ENCODE measurements around the gene TRPV4.

TRPV4 gene

GRCh38 chr12:109804820-109805761 is 28.1 kb downstream of the TRPV4 start:
- no peak for DNase-seq

GRCh38 chr12:109803678-109804077 is 29.5 kb downstream of the TRPV4 start:
- no peak for DNase-seq

GRCh38 chr12:109802828-109803227 is 30.4 kb downstream of the TRPV4 start:
- DNase-seq = no peak

DNA sequence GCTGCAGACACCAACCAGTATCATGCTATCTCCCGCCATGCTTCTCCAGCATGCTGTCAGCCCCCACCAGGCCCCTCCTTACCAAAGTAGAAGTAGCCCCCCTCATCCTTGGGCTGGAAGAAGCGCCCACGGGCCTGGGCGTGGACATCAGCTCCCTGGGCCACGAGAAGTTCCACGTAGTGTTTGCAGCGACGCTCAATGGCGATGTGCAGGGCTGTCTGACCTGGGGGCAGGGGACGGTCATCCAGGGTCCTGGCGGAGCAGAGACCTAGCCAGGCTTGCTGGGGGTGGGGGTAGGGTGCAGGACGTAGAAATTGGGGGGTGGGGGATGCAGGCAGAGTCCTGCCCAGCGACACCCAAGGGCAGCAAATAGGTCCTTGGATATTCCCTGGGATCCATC is 32.7 kb downstream of the TRPV4 start:
- DNase-seq = no peak

GRCh38 chr12:109798691-109799090 is 34.5 kb downstream of the TRPV4 start:
- no peak for DNase-seq

DNA sequence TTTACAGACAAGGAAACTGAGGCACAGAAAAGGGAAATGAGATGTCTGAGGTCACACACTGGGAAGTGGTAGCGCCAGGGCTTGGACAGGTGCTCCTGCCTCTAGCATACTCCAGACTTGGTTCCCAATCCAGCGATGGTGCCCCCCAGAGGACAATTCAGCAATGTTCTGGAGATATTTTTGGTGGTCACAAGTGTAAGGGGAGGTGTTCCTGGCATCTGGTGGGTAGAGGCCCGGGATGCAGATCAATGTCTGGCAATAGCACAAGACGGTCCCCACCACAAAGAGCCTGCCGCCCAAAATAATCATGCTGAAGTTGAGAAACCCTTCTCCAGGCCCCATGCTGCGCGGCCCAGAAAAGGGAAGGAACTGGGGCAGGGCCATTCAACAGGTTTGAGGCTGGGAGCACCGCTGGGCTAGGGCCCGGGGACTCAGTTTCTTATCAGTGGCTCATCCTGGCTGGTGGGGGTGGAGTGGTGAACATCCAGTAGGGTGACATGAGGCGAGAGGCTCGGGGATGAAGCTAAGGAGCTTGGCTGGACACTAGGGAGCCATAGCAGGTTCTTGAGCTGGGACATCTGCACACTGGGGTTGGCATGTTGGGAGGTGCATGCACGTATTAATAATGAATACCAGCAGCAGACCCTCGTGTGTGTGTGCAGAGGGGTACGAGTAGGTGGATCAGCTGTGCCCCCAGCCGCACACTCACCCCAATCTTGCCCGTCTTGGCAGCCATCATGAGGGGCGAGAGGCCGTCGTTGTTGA is 35.1 kb downstream of the TRPV4 start:
- no peak for DNase-seq

- DNase-seq = no peak
These were observed 37.1 kb downstream of the TRPV4 start for GRCh38 chr12:109796057-109796456.

GRCh38 chr12:109795023-109795422 is 38.2 kb downstream of the TRPV4 start:
- no peak for DNase-seq

DNA sequence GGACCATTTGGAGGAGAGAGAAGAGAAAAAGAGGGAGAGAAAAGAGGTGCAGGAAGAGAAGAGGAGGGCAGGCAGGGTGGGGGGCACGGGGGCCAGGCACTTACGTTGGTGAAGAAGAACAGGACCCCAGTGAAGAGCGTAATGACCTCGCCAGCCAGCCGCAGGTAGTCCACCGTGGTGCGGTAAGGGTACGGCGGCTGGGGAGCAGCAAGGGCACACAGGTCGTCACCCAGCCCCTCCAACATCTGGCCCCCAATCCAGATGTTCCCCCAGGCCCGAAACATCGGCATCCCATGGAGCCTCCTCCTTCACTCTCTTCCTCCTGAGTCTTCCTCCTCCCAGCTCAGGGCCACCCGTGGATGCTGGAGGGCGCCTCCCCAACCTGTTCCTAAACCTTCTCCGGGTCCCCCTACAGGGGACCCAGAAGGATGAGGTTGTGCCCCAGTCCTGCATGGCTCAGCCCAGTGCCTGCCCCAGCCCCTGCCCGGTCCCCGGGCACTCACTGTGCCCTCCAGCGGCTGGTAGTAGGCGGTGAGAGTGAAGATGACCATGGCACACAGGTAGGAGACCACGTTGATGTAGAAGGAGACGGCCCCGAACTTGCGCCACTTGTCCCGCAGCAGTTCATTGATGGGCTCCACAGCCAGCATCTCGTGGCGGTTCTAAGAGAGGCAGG is 39.2 kb downstream of the TRPV4 start:
- no peak for DNase-seq

DNA sequence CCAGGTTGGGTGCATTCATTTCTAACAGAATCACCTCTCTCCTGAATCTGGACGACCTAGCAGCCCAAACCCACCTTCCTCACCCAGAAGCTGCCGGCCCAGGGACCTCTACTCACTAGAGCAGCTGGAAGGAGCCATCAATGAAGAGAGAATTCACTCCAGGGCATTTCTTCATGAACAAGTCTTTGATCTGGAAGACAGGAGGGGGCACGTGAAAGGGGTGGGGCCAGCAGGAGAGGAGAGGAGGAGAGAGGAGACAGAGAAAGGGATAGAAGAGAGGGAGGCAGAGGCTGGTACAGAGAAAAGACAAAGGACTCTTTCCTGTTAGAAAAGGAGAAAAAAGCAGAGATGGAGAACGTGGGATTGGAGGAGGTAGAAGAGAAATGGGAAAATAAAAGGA is 39.8 kb downstream of the TRPV4 start:
- no peak for DNase-seq

GRCh38 chr12:109792992-109793391 is 40.2 kb downstream of the TRPV4 start:
- no peak for DNase-seq

- no peak for DNase-seq
These were observed 43.6 kb downstream of the TRPV4 start for GRCh38 chr12:109789526-109790048.

DNA sequence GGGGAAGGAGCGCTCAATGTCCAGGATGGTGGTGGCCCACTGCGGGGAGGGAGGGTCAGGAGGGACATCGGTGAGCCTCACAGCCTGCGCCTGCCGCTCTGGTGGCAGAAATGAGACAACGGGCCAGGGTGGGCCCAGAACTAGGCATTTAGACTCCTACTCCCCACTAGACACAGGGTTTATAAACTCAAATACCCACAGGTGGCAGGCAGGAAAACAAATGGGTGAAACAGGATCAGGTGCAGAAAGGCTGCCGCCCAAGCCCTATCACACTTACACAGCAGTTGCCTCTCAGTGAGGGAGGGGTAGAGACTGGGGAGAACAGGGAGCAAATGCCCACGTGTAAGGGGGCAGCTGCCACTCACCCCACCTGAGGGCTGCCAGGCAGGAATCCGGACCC is 46.4 kb downstream of the TRPV4 start:
- no peak for DNase-seq

- no peak for DNase-seq
These were observed 47.3 kb downstream of the TRPV4 start for GRCh38 chr12:109785854-109786253.

- no peak for DNase-seq
These were observed 49.3 kb downstream of the TRPV4 start for GRCh38 chr12:109783965-109784244.

DNA sequence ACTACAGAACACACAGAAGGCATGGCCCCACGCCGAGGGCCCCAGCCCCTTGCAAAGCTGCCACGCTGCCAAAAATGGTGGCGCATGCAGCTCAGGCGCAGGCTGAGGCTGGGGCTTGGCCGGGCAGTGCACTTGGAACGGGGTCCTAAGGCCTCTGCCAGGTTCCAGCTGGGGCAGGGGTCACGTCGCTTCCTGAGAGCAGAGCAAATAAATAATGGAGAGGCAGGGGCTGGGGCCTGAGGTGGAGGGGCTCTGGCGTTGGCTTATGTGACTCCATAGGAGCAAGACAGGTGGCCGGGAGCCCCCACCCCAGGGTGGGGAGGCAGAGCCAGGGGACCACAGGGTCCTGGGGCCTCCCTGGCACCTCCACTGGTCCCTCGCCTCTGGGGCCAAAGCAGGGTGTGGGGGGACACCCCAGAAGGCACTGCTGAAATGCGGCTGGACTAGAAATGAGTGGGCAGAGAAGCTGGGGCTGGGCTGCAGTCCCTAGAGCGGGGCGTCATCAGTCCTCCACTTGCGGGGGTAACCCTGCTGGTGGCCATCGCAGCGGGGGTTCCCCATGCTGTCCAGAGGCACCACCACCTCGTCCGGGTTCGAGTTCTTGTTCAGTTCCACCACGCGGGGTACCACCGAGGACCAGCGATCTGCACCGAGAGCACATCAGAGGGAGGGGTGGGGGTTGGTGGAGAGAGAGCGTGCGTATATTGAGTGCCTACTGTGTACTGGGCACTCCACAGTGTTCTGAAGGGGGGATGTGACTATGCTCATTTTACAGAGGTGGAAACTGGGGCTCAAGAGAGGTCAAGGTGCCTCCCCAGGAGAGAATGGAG is 49.8 kb downstream of the TRPV4 start:
- DNase-seq = no peak

DNA sequence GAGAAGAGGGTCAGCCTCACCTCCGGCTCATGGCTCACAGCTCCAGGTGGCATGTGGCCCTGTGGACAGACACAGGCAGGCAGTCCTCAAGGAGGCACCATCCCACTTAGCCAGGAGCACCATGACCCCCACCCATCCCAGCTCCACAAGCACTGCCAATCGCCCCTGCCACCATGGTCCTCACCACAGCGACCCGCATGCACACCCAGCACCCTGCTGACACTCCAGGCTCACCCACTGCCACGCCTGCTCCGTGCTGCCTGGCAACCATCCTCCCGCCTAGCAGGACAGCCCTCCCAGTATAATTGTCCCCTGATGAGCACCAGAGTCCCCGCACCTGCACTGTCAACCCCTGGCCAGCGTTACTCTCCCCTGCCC is 50.9 kb downstream of the TRPV4 start:
- DNase-seq = no peak

GRCh38 chr12:109781668-109782325 is 51.4 kb downstream of the TRPV4 start:
- DNase-seq = no peak

- DNase-seq = no peak
These were observed 53.8 kb downstream of the TRPV4 start for GRCh38 chr12:109779382-109779781.

DNA sequence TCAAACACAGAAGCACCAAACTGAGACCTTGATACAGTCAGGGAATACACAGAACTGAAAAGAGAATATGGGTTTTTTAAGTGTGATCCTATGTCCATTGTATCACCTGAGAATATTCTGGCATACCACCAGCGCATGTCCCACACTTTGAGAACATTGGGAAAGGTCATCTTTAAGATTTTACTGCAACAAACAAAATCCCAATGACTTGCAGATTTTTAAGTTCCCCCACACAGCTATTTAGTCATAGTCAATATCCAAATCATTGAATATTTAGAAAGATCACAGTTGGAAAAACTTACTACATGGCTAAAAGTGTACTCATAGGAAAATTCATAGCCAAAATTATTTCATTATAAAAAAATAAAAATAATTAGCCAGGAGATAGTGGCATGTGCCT is 54.5 kb downstream of the TRPV4 start:
- no peak for DNase-seq

DNA sequence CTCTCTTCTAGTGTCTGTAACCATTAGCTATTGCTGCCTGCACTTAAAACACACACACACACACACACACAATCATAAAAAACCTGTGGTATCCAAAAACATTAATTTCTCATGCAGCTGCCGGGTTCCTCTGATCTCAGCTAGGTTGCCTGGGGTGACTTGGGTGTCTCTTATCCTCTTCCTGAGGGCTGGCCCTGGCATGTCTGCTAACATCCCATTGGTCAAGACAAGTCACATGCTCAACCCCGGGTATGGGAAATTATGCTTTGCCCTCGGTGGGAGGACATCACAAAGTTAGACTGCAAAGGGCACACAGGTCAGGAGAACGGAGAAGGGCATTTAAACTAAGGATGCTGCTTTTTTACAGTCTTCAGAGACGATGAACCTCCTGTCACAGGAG is 55.7 kb downstream of the TRPV4 start:
- peak; percentile 57 for DNase-seq

- no peak for DNase-seq
These were observed 56.6 kb downstream of the TRPV4 start for GRCh38 chr12:109776624-109777023.

Data from SHP77 treated with DMSO at 0.1 percent for 48 hours (cell line).